Upper lobe of left lung (tissue), 6 donors: ENCODE data around the gene RSRC1. TPM values are rescaled to one million over a fixed set of nuclear protein-coding genes. Genes with fewer than 3 reads are reported as not detected.
A peak's percentile ranks its signal among the peaks of the same experiment; 100 is the strongest.

Experiments used
- ATAC-seq, 2 donors: fragments of 200-7000 bp; cut with Tn5 transposase; one replicate each; pipeline ENCODE4 v1.9.1; 2022; ENCODE audit warnings: mild to moderate bottlenecking in 2 of 2, moderate library complexity in 2 of 2; ENCODE audit not compliant: low FRiP score in 2 of 2
- DNase-seq, 2 donors: peaks; one replicate each; pipeline ENCODE4 v3.0.0-alpha.2; 2019 to 2020
- H3K27ac ChIP-seq, 4 donors: fragments of 200-600 bp; sonication (generic); one replicate each; pipeline ENCODE4 v1.5.1; 2016 to 2019
- H3K27me3 ChIP-seq, 4 donors: fragments of 200-600 bp; sonication (generic); one replicate each; pipeline ENCODE4 v1.5.1; 2017 to 2019
- H3K36me3 ChIP-seq, 4 donors: fragments of 200-600 bp; sonication (generic); one replicate each; pipeline ENCODE4 v1.5.1; 2016 to 2019
- H3K4me1 ChIP-seq, 4 donors: fragments of 200-600 bp; sonication (generic); one replicate each; pipeline ENCODE4 v1.5.1; 2018 to 2019
- H3K4me3 ChIP-seq, 4 donors: fragments of 200-600 bp; sonication (generic); one replicate each; pipeline ENCODE4 v1.5.1; 2017 to 2019; ENCODE audit warnings: mild to moderate bottlenecking in 2 of 4, moderate library complexity in 1 of 4
- H3K9me3 ChIP-seq, 4 donors: fragments of 200-600 bp; sonication (generic); one replicate each; pipeline ENCODE4 v1.5.1; 2018 to 2019
- CTCF ChIP-seq, 6 experiments: fragments of 450-650 bp in 4 of 6; fragments of 200-600 bp in 2 of 6; sonication (generic) in 2 of 6; IDR thresholded peaks; one replicate each; pipeline ENCODE4 v1.5.1; 2016 to 2019; ENCODE audit warnings: antibody characterized with exemption in 6 of 6
- EP300 ChIP-seq, 4 donors: sonication (generic); formaldehyde crosslinking; IDR thresholded peaks; one replicate each; pipeline ENCODE4 v1.5.1; 2017; ENCODE audit warnings: antibody characterized with exemption in 4 of 4, control low read depth in 2 of 4
- POLR2A ChIP-seq, 4 donors: fragments of 450-650 bp; IDR thresholded peaks; one replicate each; pipeline ENCODE4 v1.5.1; 2016 to 2017; ENCODE audit warnings: antibody characterized with exemption in 4 of 4, mild to moderate bottlenecking in 2 of 4
- POLR2AphosphoS5 ChIP-seq, 2 donors: sonication (generic); formaldehyde crosslinking; IDR thresholded peaks; one replicate each; pipeline ENCODE4 v1.5.1; 2017; ENCODE audit warnings: antibody characterized with exemption in 2 of 2
- WGBS, 2 donors: methylation state at CpG; one replicate each; pipeline ENCODE4 v1.1.5; 2017 to 2018; 5-methylcytosine and 5-hydroxymethylcytosine counted together
- total RNA-seq, 6 donors: library from RNA; depleted of rRNA in 4 of 6; stranded (reverse); fragments of >200 nt in 4 of 6; gene quantifications; one replicate each; pipeline versions ENCODE4 v1.1.0 to v1.2.1, GENCODE V29; 2016 to 2021
- donor health status: DM: no; HTN: no; CAD: no; lungs with moderate emphysema.
- donor health status: DM: no; HTN: yes; CAD: no; lungs with severe emphysema.

The RSRC1 gene
- total RNA-seq, 6 donors from 2014 or later: 21.4 to 87.0 (median 24.5) TPM

DNA sequence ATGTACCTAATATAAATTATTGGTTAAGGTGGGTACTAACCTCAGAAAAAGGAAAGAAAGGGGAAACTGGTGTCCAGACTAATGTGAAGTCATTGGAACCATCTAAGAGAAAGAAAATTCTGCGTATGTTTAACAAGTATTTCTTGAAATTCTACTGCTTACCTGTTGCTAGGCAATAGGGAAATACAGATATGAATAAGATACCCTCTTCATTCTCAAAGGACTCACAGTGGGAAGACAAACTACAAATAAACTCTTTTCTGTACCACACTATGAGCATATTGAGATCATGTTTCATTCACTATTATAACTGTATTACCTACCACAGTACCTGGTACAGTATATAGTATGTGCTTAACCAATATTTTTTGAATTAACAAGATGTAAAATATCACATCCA is 320.6 kb downstream of the RSRC1 start:
- H3K9me3 ChIP-seq: no peaks in the 10 kb centered on the region
- DNase-seq: no peak
- H3K27ac ChIP-seq: no peak overlapping the region
- H3K27me3 ChIP-seq: no peaks in the 10 kb centered on the region
- WGBS, 2 donors: 93 to 95% methylated on average over 1 of the region's 1 CpG
- H3K4me1 ChIP-seq: no peaks in the 10 kb centered on the region
- H3K36me3 ChIP-seq: no peaks in the 10 kb centered on the region
- no peak for ATAC-seq
- H3K4me3 ChIP-seq: no peak overlapping the region
- TF ChIP-seq EP300 (IDR thresholded peaks at IDR 0.05) (no peak), POLR2AphosphoS5 (IDR thresholded peaks at IDR 0.05) (no peak), POLR2A (IDR thresholded peaks at IDR 0.05) (no peak), CTCF (IDR thresholded peaks at IDR 0.05) (no peak)

- no peaks in the 10 kb centered on the region for H3K27me3 ChIP-seq
- H3K36me3 ChIP-seq: no peaks in the 10 kb centered on the region
- ATAC-seq (no peak), DNase-seq (no peak)
- TF ChIP-seq CTCF (IDR thresholded peaks at IDR 0.05) (no peak), POLR2AphosphoS5 (IDR thresholded peaks at IDR 0.05) (no peak), EP300 (IDR thresholded peaks at IDR 0.05) (no peak), POLR2A (IDR thresholded peaks at IDR 0.05) (no peak)
- no peak overlapping the region for H3K27ac ChIP-seq
- no peaks in the 10 kb centered on the region for H3K9me3 ChIP-seq
- H3K4me3 ChIP-seq: no peak overlapping the region
- H3K4me1 ChIP-seq: no peaks in the 10 kb centered on the region
Observed at GRCh38 chr3:158430968-158431367, 321.1 kb downstream of the RSRC1 start.

DNA sequence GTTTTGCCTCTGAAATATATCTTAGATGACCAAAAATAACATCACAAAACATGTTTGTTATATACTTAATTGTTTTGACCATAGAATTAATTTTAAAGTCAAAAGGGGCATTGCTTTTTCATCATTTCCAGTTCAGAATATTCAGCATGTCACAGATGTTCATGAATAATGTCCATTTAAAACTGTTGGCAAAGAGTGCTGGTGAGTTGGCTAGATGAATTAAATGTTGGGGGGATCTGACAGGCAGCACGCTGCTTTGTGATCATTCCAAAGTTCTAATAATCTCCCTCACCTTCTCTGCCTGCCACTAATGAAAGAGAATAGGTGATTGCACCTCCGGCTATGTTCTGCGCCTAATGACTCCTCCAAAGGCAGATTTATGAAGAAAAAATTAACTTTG is 321.9 kb downstream of the RSRC1 start:
- H3K4me3 ChIP-seq: no peak overlapping the region
- ATAC-seq (no peak), DNase-seq (no peak)
- H3K27me3 ChIP-seq: no peaks in the 10 kb centered on the region
- H3K9me3 ChIP-seq: no peaks in the 10 kb centered on the region
- TF ChIP-seq EP300 (IDR thresholded peaks at IDR 0.05) (no peak), CTCF (IDR thresholded peaks at IDR 0.05) (no peak), POLR2AphosphoS5 (IDR thresholded peaks at IDR 0.05) (no peak), POLR2A (IDR thresholded peaks at IDR 0.05) (no peak)
- 92 to 95% methylated on average over 3 of the region's 3 CpGs for WGBS, 2 donors
- no peaks in the 10 kb centered on the region for H3K36me3 ChIP-seq
- H3K4me1 ChIP-seq: no peaks in the 10 kb centered on the region
- H3K27ac ChIP-seq: no peak overlapping the region

- Histone ChIP-seq H3K36me3 (no peaks in the 10 kb centered on the region), H3K4me1 (no peaks in the 10 kb centered on the region), H3K9me3 (no peaks in the 10 kb centered on the region), H3K4me3 (no peak overlapping the region), H3K27ac (no peak overlapping the region), H3K27me3 (no peaks in the 10 kb centered on the region)
- peak in 1 of 2 donors; percentile 37 for DNase-seq
- peak in 1 of 2 donors; percentile 74 for ATAC-seq
- 10 to 12% methylated on average over 4 of the region's 4 CpGs for WGBS, 2 donors
- no peak for TF ChIP-seq POLR2AphosphoS5 (IDR thresholded peaks at IDR 0.05)
- no peak for TF ChIP-seq EP300 (IDR thresholded peaks at IDR 0.05)
- peak; percentile 22 to 62 (median 57) for TF ChIP-seq CTCF (IDR thresholded peaks at IDR 0.05)
- TF ChIP-seq POLR2A (IDR thresholded peaks at IDR 0.05): no peak
Observed at GRCh38 chr3:158434412-158435038, 324.6 kb downstream of the RSRC1 start.

DNA sequence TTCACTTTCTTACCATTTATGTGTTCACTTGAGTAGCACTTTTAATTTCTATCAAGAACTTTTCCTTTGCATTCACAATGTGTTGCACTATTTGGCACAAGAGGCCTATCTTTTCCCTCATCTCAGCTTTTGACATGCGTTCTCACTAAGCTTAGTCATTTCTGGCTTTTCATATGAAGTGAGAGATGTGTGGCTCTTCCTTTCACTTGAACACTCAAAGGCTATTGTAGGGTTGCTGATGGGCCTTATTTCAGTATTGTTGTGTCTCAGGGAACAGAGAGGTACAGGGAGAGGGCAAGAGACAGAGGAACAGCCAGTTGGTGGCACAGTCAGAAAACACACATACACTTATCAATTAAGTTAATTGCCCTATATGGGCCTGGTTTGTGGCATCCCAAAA is 333.7 kb downstream of the RSRC1 start:
- H3K27ac ChIP-seq: no peak overlapping the region
- no peak overlapping the region for H3K4me3 ChIP-seq
- H3K36me3 ChIP-seq: no peaks in the 10 kb centered on the region
- WGBS, 2 donors: 92 to 96% methylated on average over 1 of the region's 1 CpG
- DNase-seq: no peak
- no peaks in the 10 kb centered on the region for H3K27me3 ChIP-seq
- H3K9me3 ChIP-seq: no peaks in the 10 kb centered on the region
- H3K4me1 ChIP-seq: no peaks in the 10 kb centered on the region
- no peak for ATAC-seq
- TF ChIP-seq EP300 (IDR thresholded peaks at IDR 0.05) (no peak), POLR2AphosphoS5 (IDR thresholded peaks at IDR 0.05) (no peak), CTCF (IDR thresholded peaks at IDR 0.05) (no peak), POLR2A (IDR thresholded peaks at IDR 0.05) (no peak)
